K562 (cell line): ENCODE measurements around the gene KATNAL1. TPM values are rescaled to one million over a fixed set of nuclear protein-coding genes. Genes with fewer than 3 reads are reported as not detected.
A peak's percentile ranks its signal among the peaks of the same experiment; 100 is the strongest.

Experiments used
- CBFB ChIP-seq: sonication (generic); formaldehyde crosslinking; IDR thresholded peaks from 2 replicates; pipeline ENCODE4 v1.4.0; 2020; ENCODE audit warnings: mild to moderate bottlenecking, missing genetic modification reagents
- CGGBP1 ChIP-seq: fragments of 250-450 bp; sonication (Bioruptor Pico); IDR thresholded peaks from 2 replicates; pipeline ENCODE4 v1.9.0; 2021; ENCODE audit warnings: mild to moderate bottlenecking
- E2F4 ChIP-seq: sonication (generic); formaldehyde crosslinking; IDR thresholded peaks from 2 replicates; pipeline ENCODE4 v1.8.0; 2022; ENCODE audit warnings: mild to moderate bottlenecking, low read depth, missing genetic modification reagents
- EZH2 ChIP-seq: IDR thresholded peaks from 2 replicates; pipeline ENCODE4 v1.6.1; 2012; ENCODE audit warnings: low read depth, mild to moderate bottlenecking, inconsistent platforms, low read length, borderline replicate concordance
- KLF16 ChIP-seq: IDR thresholded peaks from 2 replicates; pipeline ENCODE4 v1.6.1; 2016; ENCODE audit warnings: antibody characterized with exemption
- MECOM ChIP-seq: fragments of 250-450 bp; sonication (Bioruptor Pico); IDR thresholded peaks from 2 replicates; pipeline ENCODE4 v1.8.0; 2022; ENCODE audit warnings: inconsistent platforms
- RBM39 ChIP-seq: fragments of 200-400 bp; formaldehyde crosslinking; optimal IDR thresholded peaks from 2 replicates; pipeline ENCODE3; 2018; ENCODE audit warnings: low read depth, low read length
- SMARCA4 ChIP-seq: fragments of 450-650 bp; IDR thresholded peaks from 2 replicates; pipeline ENCODE4 v1.6.1; 2016
- SREBF2 ChIP-seq: sonication (generic); formaldehyde crosslinking; IDR thresholded peaks from 2 replicates; pipeline ENCODE4 v1.4.0; 2020; ENCODE audit warnings: mild to moderate bottlenecking, missing genetic modification reagents
- YBX1 ChIP-seq: fragments of 450-650 bp; IDR thresholded peaks from 2 replicates; pipeline ENCODE4 v1.7.1; 2016; ENCODE audit warnings: mild to moderate bottlenecking
- ZBTB49 ChIP-seq: sonication (generic); formaldehyde crosslinking; IDR thresholded peaks from 2 replicates; pipeline ENCODE4 v1.8.0; 2022; ENCODE audit warnings: missing genetic modification reagents, mild to moderate bottlenecking, borderline replicate concordance
- ZNF184 ChIP-seq: sonication (generic); formaldehyde crosslinking; IDR thresholded peaks from 2 replicates; pipeline ENCODE4 v1.5.0; 2020; ENCODE audit warnings: missing genetic modification reagents
- ZNF239 ChIP-seq: fragments of 250-450 bp; sonication (Bioruptor Pico); IDR thresholded peaks from 2 replicates; pipeline ENCODE4 v1.4.0; 2020; ENCODE audit warnings: mild to moderate bottlenecking
- polyA plus RNA-seq, 8 experiments: library from polyadenylated mRNA; depleted of rRNA in 4 of 8; stranded (reverse) in 5 of 8; unstranded in 3 of 8; fragments of >200 nt; fragmentation: Nextera tagmentation in 2 of 8; fragmentation: Illumina TruSeq in 1 of 8; extraction: Ambion mirVana in 2 of 8; extraction: Trizol in 1 of 8; gene quantifications; 2 replicates each; pipeline versions ENCODE4 v1.2.1 to v1.2.3, GENCODE V29; 2011 to 2014; ENCODE audit warnings: inconsistent platforms in 1 of 8, missing spikeins in 1 of 8
- total RNA-seq, 7 experiments: library from RNA; depleted of rRNA in 6 of 7; stranded (reverse); fragments of >200 nt in 6 of 7; fragmentation: Illumina TruSeq in 2 of 7; extraction: Trizol in 2 of 7; gene quantifications; 2 replicates each; pipeline versions ENCODE4 v1.2.1 to v1.2.3, GENCODE V29; 2011 to 2021; ENCODE audit warnings: low replicate concordance in 1 of 7

The KATNAL1 gene
- total and polyA plus RNA-seq, 9 of the 15 experiments (the other 6 are each of a cell fraction or from before 2014, with no cell fraction given), result 2.5 to 8.2 (median 5.5) TPM

GRCh38 chr13:30340331-30341250 lies 33.2 kb upstream of the KATNAL1 start (continued):
- no peak for TF ChIP-seq ZNF184
- no peak for TF ChIP-seq ZBTB49 (CRISPR knock-in tag)
- TF ChIP-seq MECOM (CRISPR knock-in tag), result no peak
- peak; percentile 40; the same call in 1 of the 2 replicates for TF ChIP-seq SMARCA4
- TF ChIP-seq CGGBP1, result no peak
- no peak for TF ChIP-seq KLF16
- TF ChIP-seq RBM39, result no peak
- no peak for TF ChIP-seq SREBF2
- TF ChIP-seq CBFB (CRISPR knock-in tag), result no peak
- TF ChIP-seq ZNF239 (CRISPR knock-in tag), result no peak
- no peak for TF ChIP-seq EZH2
- TF ChIP-seq YBX1, result no peak
- TF ChIP-seq E2F4, result no peak
